IMR-90 (cell line): ENCODE measurements around the gene CLMP. TPM values are rescaled to one million over a fixed set of nuclear protein-coding genes. Genes with fewer than 3 reads are reported as not detected.

Experiments
- ATAC-seq: fragments of 200-7000 bp; cut with Tn5 transposase; 2 replicates; pipeline ENCODE4 v1.9.1; 2020; ENCODE audit warnings: low read depth, mild to moderate bottlenecking, moderate library complexity
- BruUV-seq: library from RNA; stranded (reverse); fragments of 400-500 nt; replicated peaks from 2 replicates; lab custom pipeline; 2021; lab: Mats Ljungman, UMichigan
- CTCF ChIA-PET: fragments of 300-600 bp; formaldehyde crosslinking; extraction: SDS; loops from one replicate; lab custom pipeline; 2021; ENCODE audit warnings: antibody characterized with exemption; lab: Yijun Ruan, JAX
- POLR2A ChIA-PET: fragments of 300-600 bp; sonication (Branson Sonifier 250); formaldehyde crosslinking; loops from one replicate; lab custom pipeline; 2022; ENCODE audit warnings: antibody characterized with exemption; ENCODE audit not compliant: unreplicated experiment; lab: Charles Lee
- DNase-seq: peaks from one replicate; pipeline ENCODE4 v3.0.0; 2013
- H2AFZ ChIP-seq: replicated peaks from 2 replicates; pipeline ENCODE3; 2013; ENCODE audit warnings: low read length, mild to moderate bottlenecking; ENCODE audit not compliant: poor library complexity
- H2AK5ac ChIP-seq: 2 replicates; pipeline ENCODE4 v1.6.1; 2013; ENCODE audit warnings: low read depth, low read length, inconsistent platforms
- H2AK9ac ChIP-seq: replicated peaks from 2 replicates; pipeline ENCODE3; 2013; ENCODE audit warnings: mild to moderate bottlenecking, low read depth, low read length, moderate library complexity; ENCODE audit not compliant: poor library complexity
- H2BK120ac ChIP-seq: 2 replicates; pipeline ENCODE4 v1.6.1; 2013; ENCODE audit warnings: low read depth, low read length, inconsistent platforms
- H2BK15ac ChIP-seq: 3 replicates; pipeline ENCODE4 v1.6.1; 2013; ENCODE audit warnings: low read depth, low read length, inconsistent platforms
- H2BK20ac ChIP-seq: 2 replicates; pipeline ENCODE4 v1.6.1; 2013; ENCODE audit warnings: low read depth, mild to moderate bottlenecking, inconsistent platforms, low read length, moderate library complexity
- H2BK5ac ChIP-seq: 2 replicates; pipeline ENCODE4 v1.6.1; 2013; ENCODE audit warnings: mild to moderate bottlenecking, low read depth, low read length, inconsistent platforms; ENCODE audit not compliant: poor library complexity, severe bottlenecking
- H3K14ac ChIP-seq: replicated peaks from 2 replicates; pipeline ENCODE4 v1.6.1; 2013; ENCODE audit warnings: low read depth, low read length, inconsistent platforms
- H3K18ac ChIP-seq: 2 replicates; pipeline ENCODE4 v1.6.1; 2013; ENCODE audit warnings: low read depth, low read length, control low read depth
- H3K23ac ChIP-seq: 2 replicates; pipeline ENCODE4 v1.6.1; 2013; ENCODE audit warnings: low read depth, low read length, inconsistent platforms
- H3K27ac ChIP-seq: 2 replicates; pipeline ENCODE4 v1.5.1; 2013; ENCODE audit warnings: mild to moderate bottlenecking, control low read depth, low read length; ENCODE audit not compliant: insufficient read depth
- H3K27me3 ChIP-seq: 2 replicates; pipeline ENCODE4 v1.6.1; 2013; ENCODE audit warnings: low read length; ENCODE audit not compliant: control insufficient read depth, insufficient read depth
- H3K36me3 ChIP-seq: 2 replicates; pipeline ENCODE4 v1.6.1; 2013; ENCODE audit warnings: low read length, mixed read lengths; ENCODE audit not compliant: control insufficient read depth, insufficient read depth
- H3K4ac ChIP-seq: 2 replicates; pipeline ENCODE4 v1.6.1; 2013; ENCODE audit warnings: low read depth, low read length, inconsistent platforms
- H3K4me1 ChIP-seq: 2 replicates; pipeline ENCODE4 v1.6.1; 2013; ENCODE audit warnings: low read length, mixed read lengths; ENCODE audit not compliant: control insufficient read depth, insufficient read depth
- H3K4me2 ChIP-seq: 2 replicates; pipeline ENCODE4 v1.6.1; 2013; ENCODE audit warnings: low read depth, mild to moderate bottlenecking, control low read depth, low read length, moderate library complexity
- H3K4me3 ChIP-seq: 2 replicates; pipeline ENCODE4 v1.5.1; 2013; ENCODE audit warnings: low read depth, mild to moderate bottlenecking, control low read depth, low read length, moderate library complexity; ENCODE audit not compliant: insufficient read depth
- H3K56ac ChIP-seq: 2 replicates; pipeline ENCODE4 v1.6.1; 2013; ENCODE audit warnings: low read length, inconsistent platforms; ENCODE audit not compliant: insufficient read depth; ENCODE audit errors: extremely low read depth
- H3K79me1 ChIP-seq, 2 experiments: 2 replicates each; pipeline ENCODE4 v1.6.1; 2013; ENCODE audit warnings: low read length in 2 of 2, inconsistent platforms in 1 of 2, low read depth in 1 of 2
- H3K9ac ChIP-seq: 2 replicates; pipeline ENCODE4 v1.6.1; 2013; ENCODE audit warnings: low read depth, low read length, control low read depth
- H3K9me1 ChIP-seq: 2 replicates; pipeline ENCODE4 v1.6.1; 2013; ENCODE audit warnings: low read length, inconsistent platforms; ENCODE audit not compliant: insufficient read depth
- H3K9me3 ChIP-seq: 2 replicates; pipeline ENCODE4 v1.6.1; 2013; ENCODE audit warnings: low read length; ENCODE audit not compliant: control insufficient read depth, insufficient read depth
- H4K20me1 ChIP-seq: 2 replicates; pipeline ENCODE4 v1.6.1; 2013; ENCODE audit warnings: low read length, inconsistent platforms; ENCODE audit not compliant: insufficient read depth
- H4K5ac ChIP-seq: 2 replicates; pipeline ENCODE4 v1.6.1; 2013; ENCODE audit warnings: mild to moderate bottlenecking, low read depth, low read length, control low read depth
- H4K8ac ChIP-seq, 2 experiments: 2 replicates each; pipeline ENCODE4 v1.6.1; 2013; ENCODE audit warnings: low read depth in 2 of 2, low read length in 2 of 2, control low read depth in 1 of 2, inconsistent platforms in 1 of 2
- H4K91ac ChIP-seq: 2 replicates; pipeline ENCODE4 v1.6.1; 2013; ENCODE audit warnings: low read depth, low read length, inconsistent platforms; ENCODE audit not compliant: insufficient read depth
- BHLHE40 ChIP-seq: fragments of 150-350 bp; IDR thresholded peaks from 2 replicates; pipeline ENCODE4 v1.6.1; 2016; ENCODE audit warnings: mild to moderate bottlenecking, low read depth, low read length
- CEBPB ChIP-seq: IDR thresholded peaks from 2 replicates; pipeline ENCODE4 v1.6.1; 2012; ENCODE audit warnings: low read depth, low read length, improper control_type of control experiment
- CHD1 ChIP-seq: IDR thresholded peaks from 2 replicates; pipeline ENCODE4 v1.6.1; 2012; ENCODE audit warnings: low read depth, low read length, improper control_type of control experiment
- CTCF ChIP-seq: conservative IDR thresholded peaks from 2 replicates; pipeline ENCODE4 v1.5.1; 2012; ENCODE audit warnings: mild to moderate bottlenecking, low read depth, low read length, improper control_type of control experiment
- FOS ChIP-seq: fragments of 150-350 bp; IDR thresholded peaks from 2 replicates; pipeline ENCODE4 v1.6.1; 2016; ENCODE audit warnings: low read depth, low read length
- MAFK ChIP-seq: IDR thresholded peaks from 2 replicates; pipeline ENCODE4 v1.6.1; 2012; ENCODE audit warnings: low read depth, low read length, improper control_type of control experiment
- MXI1 ChIP-seq: IDR thresholded peaks from 2 replicates; pipeline ENCODE4 v1.6.1; 2012; ENCODE audit warnings: low read depth, mild to moderate bottlenecking, low read length, moderate library complexity, borderline replicate concordance
- NFE2L2 ChIP-seq: fragments of 150-350 bp; IDR thresholded peaks from 2 replicates; pipeline ENCODE4 v1.6.1; 2016; ENCODE audit warnings: low read depth, mild to moderate bottlenecking, low read length
- POLR2A ChIP-seq: IDR thresholded peaks from 2 replicates; pipeline ENCODE4 v1.6.1; 2012; ENCODE audit warnings: mild to moderate bottlenecking, low read depth, low read length
- RCOR1 ChIP-seq: IDR thresholded peaks from 2 replicates; pipeline ENCODE4 v1.6.1; 2012; ENCODE audit warnings: mild to moderate bottlenecking, low read length, improper control_type of control experiment; ENCODE audit not compliant: insufficient replicate concordance
- RFX5 ChIP-seq: IDR thresholded peaks from 2 replicates; pipeline ENCODE4 v1.8.0; 2012; ENCODE audit warnings: low read depth, mild to moderate bottlenecking, low read length, moderate library complexity
- WGBS, 2 experiments: methylation state at CpG; one replicate each; pipeline versions ENCODE4 v1.1.5 to v1.1.7; 2013; ENCODE audit warnings: missing lambda C conversion rate in 2 of 2; ENCODE audit not compliant: insufficient read length in 1 of 2; ENCODE audit errors: extremely low coverage in 2 of 2; 5-methylcytosine and 5-hydroxymethylcytosine counted together
- dilution Hi-C: fragments of 300-500 bp; cut with HindIII; formaldehyde crosslinking; loops from one replicate; pipeline ENCODE4 v1.14.3; 2018; ENCODE audit warnings: low sequenced_read_pairs; ENCODE audit not compliant: unreplicated experiment
- in situ Hi-C: fragments of 300-500 bp; cut with MboI; formaldehyde crosslinking; loops from 3 replicates; pipeline ENCODE4 v1.14.3; 2019; ENCODE audit warnings: low sequenced_read_pairs, inconsistent platforms, mixed read lengths
- intact Hi-C: fragments of 100-400 bp; cut with micrococcal nuclease; formaldehyde crosslinking; loops from 2 replicates; pipeline ENCODE4 v1.10.0; 2022
- polyA plus RNA-seq, 3 experiments: library from polyadenylated mRNA; depleted of rRNA; stranded (reverse); fragments of >200 nt; gene quantifications; 2 replicates each; pipeline ENCODE4 v1.2.3, GENCODE V29; 2012; ENCODE audit warnings: low replicate concordance in 1 of 3
- total RNA-seq: library from RNA; depleted of rRNA; stranded (reverse); fragments of >200 nt; gene quantifications from 2 replicates; pipeline ENCODE4 v1.2.3, GENCODE V29; 2012
- TF ChIP-seq, protein P1 (sequence below): fragments of 150-350 bp; IDR thresholded peaks from 2 replicates; pipeline ENCODE4 v1.6.1; 2016; ENCODE audit warnings: low read depth, mild to moderate bottlenecking, low read length, moderate library complexity, borderline replicate concordance
- TF ChIP-seq, protein P2 (sequence below): fragments of 150-350 bp; IDR thresholded peaks from 2 replicates; pipeline ENCODE4 v1.6.1; 2017; ENCODE audit warnings: mild to moderate bottlenecking, antibody characterized with exemption, low read length, low read depth

Gene CLMP
- total and polyA plus RNA-seq, 2 of the 4 experiments (the other 2 are of a cell fraction) = 54.7 to 95.7 TPM

DNA sequence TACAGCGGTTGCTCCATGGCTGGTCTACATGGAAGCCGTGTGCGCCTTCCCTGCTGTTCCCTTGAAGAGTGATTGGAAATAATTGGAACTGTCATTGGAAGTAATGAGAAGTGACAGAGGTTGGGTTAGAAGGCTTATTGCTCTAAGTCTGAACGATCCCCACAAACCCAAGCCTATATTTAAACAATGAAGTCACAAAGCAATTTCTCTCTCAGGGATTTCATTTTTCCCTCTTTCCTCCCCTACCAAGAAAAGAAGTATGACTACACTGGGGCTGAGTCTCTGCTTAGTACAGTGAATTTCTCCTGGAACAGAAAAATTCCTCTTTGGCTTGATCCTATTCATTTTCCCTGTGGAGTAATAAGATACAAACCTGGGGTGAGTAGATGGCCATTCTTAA, 7.8 kb downstream of the CLMP start:
- peak overlapping the region; percentile 84 for H3K18ac ChIP-seq
- peak overlapping the region; percentile 40; the same call in 1 of the 2 replicates for H3K9ac ChIP-seq
- H2AK5ac ChIP-seq = peak overlapping the region; percentile 81
- H3K4me1 ChIP-seq = peaks cover 42% of the 10 kb centered on the region
- H3K23ac ChIP-seq = peak overlapping the region; percentile 94; the same call in 1 of the 2 replicates
- H2AFZ ChIP-seq = no peak overlapping the region
- H3K14ac ChIP-seq = peak overlapping the region; percentile 74
- H3K27ac ChIP-seq = peak overlapping the region; percentile 97
- H4K5ac ChIP-seq = peak overlapping the region; percentile 87
- H3K4ac ChIP-seq = peak overlapping the region; percentile 82; the same call in 1 of the 2 replicates
- H3K9me1 ChIP-seq = peaks cover 42% of the 10 kb centered on the region
- peak overlapping the region; percentile 73; the same call in 1 of the 2 replicates for H2BK20ac ChIP-seq
- peaks cover 52% of the 10 kb centered on the region for H3K36me3 ChIP-seq
- H3K9me3 ChIP-seq = no peaks in the 10 kb centered on the region
- H4K8ac ChIP-seq = peak overlapping the region; percentile 7 to 87; a peak in 3 of 4 replicates
- no peak overlapping the region for H3K4me3 ChIP-seq
- no peaks in the 10 kb centered on the region for H3K27me3 ChIP-seq
- peak overlapping the region; percentile 54 for H3K4me2 ChIP-seq
- H3K79me1 ChIP-seq = peaks cover 20 to 79% of the 10 kb centered on the region in 2 experiments
- BruUV-seq = no TSS peak
- dilution Hi-C loops (no loop called here), intact Hi-C loops (no loop called here), in situ Hi-C loops (loop anchor here (25.0 kb wide), 2 partner anchors 500 to 1000 kb away; no protein-coding TSS in a partner anchor)
- ATAC-seq (no peak), DNase-seq (peak; percentile 42)
- peak overlapping the region; percentile 57; the same call in 1 of the 2 replicates for H3K56ac ChIP-seq
- H2BK120ac ChIP-seq = peak overlapping the region; percentile 86
- peak overlapping the region; percentile 78 for H2BK5ac ChIP-seq
- TF ChIP-seq CTCF (no peak), MAFK (no peak), RCOR1 (no peak), BHLHE40 (no peak), NFE2L2 (no peak), RFX5 (no peak), CHD1 (no peak), POLR2A (no peak), FOS (no peak), MXI1 (no peak), CEBPB (no peak)
- TF ChIP-seq, protein P1, sequence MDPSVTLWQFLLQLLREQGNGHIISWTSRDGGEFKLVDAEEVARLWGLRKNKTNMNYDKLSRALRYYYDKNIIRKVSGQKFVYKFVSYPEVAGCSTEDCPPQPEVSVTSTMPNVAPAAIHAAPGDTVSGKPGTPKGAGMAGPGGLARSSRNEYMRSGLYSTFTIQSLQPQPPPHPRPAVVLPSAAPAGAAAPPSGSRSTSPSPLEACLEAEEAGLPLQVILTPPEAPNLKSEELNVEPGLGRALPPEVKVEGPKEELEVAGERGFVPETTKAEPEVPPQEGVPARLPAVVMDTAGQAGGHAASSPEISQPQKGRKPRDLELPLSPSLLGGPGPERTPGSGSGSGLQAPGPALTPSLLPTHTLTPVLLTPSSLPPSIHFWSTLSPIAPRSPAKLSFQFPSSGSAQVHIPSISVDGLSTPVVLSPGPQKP = no peak
- TF ChIP-seq, protein P2, sequence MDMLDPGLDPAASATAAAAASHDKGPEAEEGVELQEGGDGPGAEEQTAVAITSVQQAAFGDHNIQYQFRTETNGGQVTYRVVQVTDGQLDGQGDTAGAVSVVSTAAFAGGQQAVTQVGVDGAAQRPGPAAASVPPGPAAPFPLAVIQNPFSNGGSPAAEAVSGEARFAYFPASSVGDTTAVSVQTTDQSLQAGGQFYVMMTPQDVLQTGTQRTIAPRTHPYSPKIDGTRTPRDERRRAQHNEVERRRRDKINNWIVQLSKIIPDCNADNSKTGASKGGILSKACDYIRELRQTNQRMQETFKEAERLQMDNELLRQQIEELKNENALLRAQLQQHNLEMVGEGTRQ = no peak
- POLR2A ChIA-PET = no interaction called here
- H4K91ac ChIP-seq = peak overlapping the region; percentile 8; the same call in 1 of the 2 replicates
- no peak overlapping the region for H2AK9ac ChIP-seq
- peak overlapping the region; percentile 18; the same call in 1 of the 3 replicates for H2BK15ac ChIP-seq
- peaks cover 47% of the 10 kb centered on the region for H4K20me1 ChIP-seq
- CTCF ChIA-PET = interaction anchor here (1.5 kb wide), 1 partner anchor 44 kb away, joined by 8 read pairs; no protein-coding TSS in a partner anchor
- WGBS, 2 experiments = no CpG with 5 or more reads among the region's 4 CpGs
